Measurements from ENCODE around the gene CAD.
"Not testable (repeated sequence)": the region's sequence is repeated elsewhere in the genome, so short reads cannot be mapped to it uniquely, and the experiment has no call there.

Gene CAD

DNA sequence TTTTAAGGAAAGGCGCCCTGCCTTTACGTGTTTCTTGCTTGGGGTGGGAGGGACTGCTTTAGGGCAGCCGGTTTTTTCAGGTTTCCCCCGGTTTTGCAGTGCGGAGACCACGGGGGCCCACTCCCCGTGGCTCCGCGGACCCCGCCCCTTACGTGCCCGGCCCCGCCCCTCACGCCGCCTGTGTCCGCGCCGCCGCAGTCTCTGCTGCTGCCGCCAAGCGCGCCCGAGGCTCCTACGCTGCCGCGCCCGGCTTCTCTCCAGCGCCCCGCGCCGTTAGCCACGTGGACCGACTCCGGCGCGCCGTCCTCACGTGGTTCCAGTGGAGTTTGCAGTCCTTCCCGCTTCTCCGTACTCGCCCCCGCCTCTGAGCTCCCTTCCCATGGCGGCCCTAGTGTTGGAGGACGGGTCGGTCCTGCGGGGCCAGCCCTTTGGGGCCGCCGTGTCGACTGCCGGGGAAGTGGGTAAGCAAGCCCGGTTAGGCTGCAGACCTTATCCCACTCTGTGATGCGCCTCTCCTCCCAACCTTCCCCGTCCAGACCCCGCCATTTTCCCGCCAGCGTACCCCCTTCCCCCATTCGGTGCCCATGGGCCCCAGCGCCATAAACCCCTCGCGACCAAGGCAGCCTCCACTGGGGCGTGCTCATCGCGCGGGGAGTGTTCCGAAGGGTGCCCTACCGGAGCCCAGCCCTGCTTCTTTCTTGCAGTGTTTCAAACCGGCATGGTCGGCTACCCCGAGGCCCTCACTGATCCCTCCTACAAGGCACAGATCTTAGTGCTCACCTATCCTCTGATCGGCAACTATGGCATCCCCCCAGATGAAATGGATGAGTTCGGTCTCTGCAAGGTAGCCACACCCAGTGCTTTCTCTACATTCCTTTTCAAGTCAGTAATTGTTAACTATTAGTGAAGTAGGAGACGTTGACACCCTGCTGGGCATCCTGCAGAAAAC is at the start of gene CAD:
Gene CAD, plus strand, starts transcription at position 197 of the 949 bp plus-strand sequence. Its CDS starts 183 bp downstream, at position 380.
- no peak for FAIRE-seq

DNA sequence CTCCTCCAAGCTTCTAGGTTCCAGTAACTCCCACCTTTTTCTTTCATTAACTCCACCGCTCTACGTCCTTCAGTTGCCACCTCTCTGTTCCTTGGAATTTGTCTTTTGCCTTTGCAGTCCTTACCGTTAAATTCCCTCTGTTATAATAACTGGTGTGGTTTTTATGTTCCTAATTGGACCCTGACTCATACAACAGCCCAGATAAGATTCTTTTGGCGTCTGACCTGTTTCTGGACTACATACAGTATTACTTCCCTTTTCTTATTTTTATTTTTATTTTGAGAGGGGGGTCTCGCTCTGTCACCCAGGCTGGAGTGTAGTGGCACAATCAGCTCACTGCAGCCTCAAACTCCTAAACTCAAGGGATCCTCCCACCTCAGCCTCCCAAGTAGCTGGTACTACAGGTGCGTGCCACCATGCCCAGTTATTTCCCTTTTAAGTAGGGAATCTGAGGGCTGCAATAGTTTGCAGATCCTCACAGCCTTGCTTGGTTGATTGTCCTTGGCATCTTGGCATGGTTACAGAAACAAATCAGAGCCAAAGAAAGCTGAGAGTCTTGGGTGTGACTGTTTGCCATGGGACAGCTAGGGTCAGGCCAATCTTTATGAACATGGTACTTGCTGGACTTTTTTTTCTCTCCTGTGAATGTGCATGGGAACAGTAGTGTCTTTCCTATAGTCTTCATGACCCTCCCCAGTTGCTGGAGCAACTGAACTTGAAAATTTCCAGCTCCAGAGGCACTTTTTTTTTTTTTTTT is 46.4 kb upstream of the CAD start:
- FAIRE-seq = no peak

- no peak for FAIRE-seq
Measured at GRCh38 chr2:27171351-27171848, 45.8 kb upstream of the CAD start.

GRCh38 chr2:27174638-27175037 is 42.5 kb upstream of the CAD start:
- no peak for FAIRE-seq

DNA sequence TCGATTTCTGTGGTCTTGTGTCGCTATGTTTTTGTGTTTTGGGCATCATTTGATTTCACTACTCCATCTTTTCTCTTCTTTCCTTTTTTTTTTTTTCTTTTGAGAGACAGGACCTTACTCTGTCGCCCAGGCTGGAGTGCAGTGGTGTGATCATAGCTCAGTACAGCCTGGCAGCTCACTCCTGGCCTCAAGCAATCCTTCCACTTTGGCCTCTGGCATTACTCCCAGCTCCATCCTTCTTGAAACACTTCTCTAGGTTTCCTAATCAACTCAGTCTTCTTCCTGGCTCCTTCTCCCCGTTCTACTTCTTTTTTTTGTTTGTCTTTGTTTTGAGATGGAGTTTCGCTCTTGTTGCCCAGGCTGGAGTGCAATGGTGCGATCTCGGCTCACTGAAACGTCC is 41.8 kb upstream of the CAD start:
- no peak for FAIRE-seq

- not testable (repeated sequence) for FAIRE-seq
Measured at GRCh38 chr2:27175781-27176180, 41.4 kb upstream of the CAD start.

GRCh38 chr2:27177441-27178351 is 39.5 kb upstream of the CAD start:
- FAIRE-seq = no peak

GRCh38 chr2:27178469-27178868 is 38.7 kb upstream of the CAD start:
- FAIRE-seq = no peak

DNA sequence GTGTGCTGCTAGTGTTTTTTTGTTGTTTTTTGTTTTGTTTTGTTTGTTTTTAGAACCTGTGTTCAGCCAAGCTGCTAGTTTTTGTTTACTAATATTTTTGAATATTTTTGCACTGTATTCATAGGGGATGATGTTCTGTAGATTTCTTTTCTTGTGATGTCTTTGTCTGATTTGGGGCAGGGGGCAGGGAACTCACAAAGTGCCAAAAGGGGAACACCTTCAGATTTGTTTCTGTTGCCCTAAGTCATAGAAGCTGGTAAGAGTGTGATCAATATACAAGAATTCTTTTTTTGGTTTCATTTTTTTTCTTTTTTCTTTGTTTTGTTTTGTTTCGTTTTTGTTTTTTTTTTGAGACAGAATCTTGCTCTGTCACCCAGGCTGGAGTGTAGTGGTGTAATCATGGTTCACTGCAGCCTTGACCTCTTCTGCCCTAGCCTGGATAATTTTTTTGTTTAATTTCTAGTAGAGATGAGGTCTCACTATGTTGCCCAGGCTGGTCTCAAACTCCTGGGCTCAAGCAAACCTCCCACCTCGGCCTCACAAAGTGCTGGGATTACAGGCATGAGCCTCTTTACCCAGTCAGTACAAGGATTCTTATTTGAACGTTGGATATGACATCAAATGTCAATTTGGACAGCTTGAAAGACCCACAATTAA is 37.7 kb upstream of the CAD start:
- FAIRE-seq = no peak

- no peak for FAIRE-seq
Measured at GRCh38 chr2:27182346-27182745, 34.8 kb upstream of the CAD start.

DNA sequence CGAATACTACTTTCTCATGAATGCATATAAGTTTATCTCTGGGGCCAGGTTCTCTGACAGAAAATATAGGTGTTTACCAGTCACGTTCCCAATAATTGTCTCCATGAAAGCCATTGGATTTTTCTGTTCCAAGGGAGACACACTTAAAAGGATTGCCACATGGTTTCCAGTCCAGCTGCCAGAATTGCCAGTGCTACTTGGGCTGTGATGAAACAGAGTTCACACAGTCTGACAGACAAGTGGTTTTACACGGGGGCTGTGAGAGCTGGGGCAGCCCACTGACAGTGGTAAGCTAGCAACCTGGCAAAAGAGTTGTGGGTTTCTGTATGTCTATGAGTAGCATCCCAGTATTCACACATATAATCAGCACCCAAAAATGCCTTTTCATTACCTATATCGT is 33.1 kb upstream of the CAD start:
- no peak for FAIRE-seq

DNA sequence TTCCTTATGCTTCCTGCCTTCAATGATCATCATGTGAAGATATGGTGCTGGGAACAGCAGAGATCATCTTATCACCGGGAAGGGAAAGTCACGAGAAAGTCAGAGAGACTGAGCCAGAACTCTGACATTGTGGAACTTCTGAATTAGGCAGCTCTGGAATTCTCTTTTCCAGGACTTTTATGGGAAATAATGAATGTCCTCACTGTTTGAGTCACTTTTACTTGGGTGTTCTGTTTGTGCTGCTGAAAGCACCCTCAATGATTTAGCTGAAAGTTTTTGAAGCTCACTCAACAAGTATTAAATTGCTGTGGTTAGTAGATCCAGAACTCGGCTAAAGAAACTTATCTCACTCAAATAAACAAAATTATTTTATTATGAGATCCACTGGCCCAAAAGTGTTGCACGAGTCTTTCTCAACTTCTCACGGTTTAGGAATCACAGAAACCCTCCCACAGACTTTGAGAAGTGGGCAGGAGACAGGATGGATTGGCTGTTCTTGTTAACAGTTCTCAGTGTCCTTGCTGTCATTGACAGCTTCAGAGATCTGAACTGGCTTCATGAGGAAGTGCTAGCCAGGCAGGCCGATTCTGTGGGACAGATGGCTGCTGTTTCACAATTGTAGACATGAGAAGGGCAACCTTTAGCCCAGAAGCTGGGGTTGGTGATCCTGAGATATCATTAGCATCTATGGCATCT is 31.7 kb upstream of the CAD start:
- FAIRE-seq = no peak

DNA sequence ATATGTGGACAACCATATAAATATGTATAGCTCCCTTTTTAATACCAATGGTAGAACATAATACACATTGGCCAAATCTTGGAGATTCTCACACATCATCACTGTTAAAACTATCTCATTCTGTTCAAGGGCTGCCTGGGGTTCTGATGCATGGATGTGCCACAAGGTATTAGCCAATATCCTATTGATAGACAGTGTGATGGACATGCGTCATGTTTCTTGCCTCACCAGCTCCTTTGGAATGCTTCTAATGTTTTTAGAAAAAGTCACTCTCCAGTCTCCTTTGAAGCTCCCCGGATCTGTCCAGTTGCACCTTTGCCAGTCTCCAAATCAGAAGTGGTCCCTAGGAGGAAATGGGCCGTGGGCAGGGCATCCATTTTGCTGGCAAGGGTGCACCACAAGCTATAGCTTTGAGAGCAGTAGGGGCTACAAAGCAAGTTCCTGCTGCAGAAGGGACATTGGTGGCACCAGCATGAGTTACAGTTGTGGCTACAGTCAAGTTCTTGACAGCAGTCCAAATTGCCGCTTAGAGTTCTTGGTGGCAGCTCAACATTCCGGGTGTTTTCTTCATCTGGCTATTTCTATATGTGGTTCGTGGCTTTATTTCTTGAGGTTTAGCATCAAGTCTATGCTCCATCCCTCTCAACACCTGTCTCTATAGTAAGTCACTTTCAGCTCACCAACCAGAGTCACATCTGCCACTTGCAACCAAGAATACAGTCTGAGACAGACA is 30.4 kb upstream of the CAD start:
- no peak for FAIRE-seq

- no peak for FAIRE-seq
Measured at GRCh38 chr2:27189989-27190388, 27.2 kb upstream of the CAD start.

DNA sequence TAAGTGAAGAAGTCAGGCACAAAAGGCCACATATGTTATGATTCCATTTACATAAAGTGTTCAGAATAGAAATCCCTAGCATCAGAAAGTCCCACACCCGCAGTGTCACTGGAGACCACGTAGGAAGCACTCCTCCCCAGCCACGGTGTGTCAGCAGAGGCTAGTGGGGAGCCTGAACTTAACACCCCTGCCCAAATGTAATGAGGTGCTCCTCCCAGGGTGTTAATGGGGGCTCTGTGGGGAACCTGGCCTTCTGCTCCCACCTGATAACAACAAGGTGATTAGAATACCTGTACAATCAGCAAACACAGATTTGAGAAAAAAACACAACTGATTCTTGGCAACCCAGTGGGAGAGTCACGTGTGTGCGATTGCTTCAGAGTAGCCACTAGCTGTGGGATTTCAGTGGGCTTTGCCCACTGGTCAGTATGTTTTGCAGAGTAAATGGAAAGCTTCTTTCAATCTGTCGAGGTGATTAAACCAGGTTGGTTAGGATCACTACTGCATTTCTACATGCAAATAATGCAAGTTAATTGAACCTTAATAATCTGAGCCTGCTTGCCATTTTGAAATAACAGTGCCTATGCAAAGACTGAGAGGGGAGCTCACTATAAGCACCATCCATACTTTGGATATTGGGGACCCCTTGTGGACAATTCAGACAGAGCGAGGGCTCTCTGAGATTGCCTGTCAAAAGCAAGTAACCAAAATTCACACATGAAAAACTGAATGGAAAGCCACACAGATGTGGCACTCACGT is 25.9 kb upstream of the CAD start:
- no peak for FAIRE-seq

- FAIRE-seq = peak; percentile 50
Measured at GRCh38 chr2:27194538-27195354, 22.4 kb upstream of the CAD start.

- not testable (repeated sequence) for FAIRE-seq
Measured at GRCh38 chr2:27195799-27196198, 21.4 kb upstream of the CAD start.

DNA sequence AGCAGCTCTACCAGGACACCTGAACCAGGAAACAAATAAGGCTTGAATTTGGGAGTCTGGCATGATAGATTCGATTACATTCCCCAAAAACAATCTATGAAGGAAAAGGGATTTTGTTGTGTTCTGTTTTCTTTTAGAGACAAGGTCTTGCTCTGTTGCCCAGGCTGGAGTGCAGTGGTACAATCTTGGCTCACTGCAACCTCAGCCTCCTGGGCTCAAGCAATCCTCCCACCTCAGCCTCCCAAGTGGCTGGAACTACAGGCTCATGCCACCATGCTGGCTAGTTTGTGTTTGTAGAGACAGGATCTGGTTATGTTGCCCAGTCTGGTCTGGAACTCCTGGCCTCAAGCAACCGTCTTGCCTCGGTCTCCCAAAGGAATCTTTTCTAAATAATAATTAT is 19.1 kb upstream of the CAD start:
- FAIRE-seq = not testable (repeated sequence)

DNA sequence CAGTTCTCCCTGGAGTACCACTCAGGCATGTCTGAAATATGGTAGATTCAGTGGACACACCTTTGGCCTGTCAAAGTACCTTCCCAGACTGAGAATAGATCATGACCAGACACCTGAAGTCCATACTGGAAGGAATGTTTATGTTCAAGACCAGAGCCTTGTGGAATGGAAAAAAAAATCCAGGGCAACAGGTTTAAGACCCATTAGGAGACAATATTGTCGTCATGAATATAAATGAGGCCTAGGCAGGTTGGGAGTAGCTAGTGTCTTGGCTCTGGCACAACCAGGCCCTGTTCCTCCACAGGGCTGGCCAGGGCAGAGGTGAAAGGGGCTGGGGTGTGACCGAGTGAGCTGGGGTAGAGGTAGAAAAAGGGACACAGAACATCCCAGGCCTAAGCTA is 18.5 kb upstream of the CAD start:
- FAIRE-seq = no peak
